Activated CD4-positive, alpha-beta T cell treated with anti-CD3 and anti-CD28 coated beads for 48 hours (primary cell): ENCODE measurements around the gene TBL1X.
A peak's percentile ranks its signal among the peaks of the same experiment; 100 is the strongest.
"Not testable (repeated sequence)": the region's sequence is repeated elsewhere in the genome, so short reads cannot be mapped to it uniquely, and the experiment has no call there.

Experiments used
- DNase-seq: peaks from one replicate; pipeline ENCODE4 v3.0.0-alpha.2; 2020

Gene TBL1X

GRCh38 chrX:9459186-9459748 is 5.6 kb upstream of the TBL1X start:
- no peak for DNase-seq

DNA sequence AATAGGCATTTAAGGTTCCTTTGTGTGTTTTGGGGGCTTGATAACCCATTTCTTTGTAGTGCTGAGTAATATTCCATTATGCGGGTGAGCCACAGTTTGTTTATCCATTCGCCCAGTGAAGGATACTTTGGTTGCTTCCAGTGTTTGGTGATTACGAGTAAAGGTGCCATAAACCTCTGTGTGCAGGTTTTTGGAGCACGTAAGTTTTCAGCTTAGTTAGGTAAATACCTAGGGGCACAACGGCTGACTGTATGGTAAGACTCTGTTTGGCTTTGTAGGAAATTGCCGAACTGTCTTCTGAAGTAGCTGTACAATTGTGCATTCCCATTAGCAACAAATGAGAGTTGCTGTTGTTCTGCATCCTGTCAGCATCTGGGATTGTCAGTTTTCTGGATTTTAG is 3.8 kb upstream of the TBL1X start:
- no peak for DNase-seq

- no peak for DNase-seq
These were observed 2.4 kb upstream of the TBL1X start for GRCh38 chrX:9462456-9462855.

DNA sequence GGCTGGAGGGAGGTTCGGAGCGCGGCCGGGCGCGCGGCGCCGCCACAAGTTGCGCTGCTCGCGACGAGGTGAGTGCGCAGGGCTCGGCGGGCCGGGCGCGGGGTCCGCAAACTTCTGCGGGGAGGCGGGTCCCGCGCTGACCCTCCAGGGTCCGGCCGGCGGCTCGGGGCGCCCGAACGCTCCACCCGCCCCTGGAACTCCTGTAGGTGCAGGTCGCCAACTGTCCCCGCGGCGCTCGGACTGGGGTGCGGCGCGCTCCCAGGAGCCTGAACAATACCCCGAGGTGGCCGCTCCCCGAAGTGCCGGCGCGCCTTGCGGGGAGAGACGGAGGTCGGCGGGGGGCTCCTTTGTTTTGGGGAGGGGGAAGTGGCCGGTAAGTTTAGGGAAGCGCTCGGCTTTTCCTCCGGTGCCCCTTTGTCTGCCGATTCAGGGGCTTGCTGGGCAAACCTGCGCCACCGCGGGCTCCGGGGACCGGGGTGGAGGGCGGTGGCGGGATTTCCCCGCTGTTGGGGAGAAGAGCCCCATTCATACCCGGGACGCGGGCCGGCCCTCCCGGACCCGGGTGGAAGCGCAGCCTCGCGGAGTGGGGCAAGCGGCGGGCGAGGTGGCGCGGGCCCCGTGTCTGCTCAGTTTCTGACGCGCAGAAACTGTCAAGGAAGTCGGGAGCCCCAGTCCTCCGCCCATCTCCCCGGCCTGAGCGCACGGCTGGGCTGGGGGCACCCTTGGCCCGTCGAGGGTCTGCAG is 694 bp downstream of the TBL1X start:
- peak; percentile 33 for DNase-seq

GRCh38 chrX:9466124-9466495 is 1.3 kb downstream of the TBL1X start:
- peak; percentile 39 for DNase-seq

DNA sequence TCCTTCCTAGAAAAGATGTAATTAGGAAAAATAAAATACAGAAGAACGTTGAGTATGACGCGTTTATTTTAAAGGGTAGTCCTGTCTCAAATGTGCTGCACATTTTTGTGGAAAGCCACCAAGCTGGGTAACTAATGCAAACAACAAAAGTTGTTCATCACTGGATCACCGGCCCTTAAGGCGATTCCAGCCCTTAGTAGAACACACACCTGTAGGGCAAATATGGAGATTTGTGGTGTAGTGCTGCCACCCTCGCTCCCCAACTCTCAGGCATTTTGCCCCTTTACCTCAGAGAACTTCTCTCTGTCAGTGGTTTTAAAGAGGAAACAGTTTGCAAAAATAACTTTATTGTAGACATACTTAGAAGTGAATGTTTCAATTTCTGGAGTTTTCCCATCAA is 1.9 kb downstream of the TBL1X start:
- DNase-seq: no peak

GRCh38 chrX:9467146-9467545 is 2.3 kb downstream of the TBL1X start:
- no peak for DNase-seq

GRCh38 chrX:9467751-9468150 is 2.9 kb downstream of the TBL1X start:
- DNase-seq: no peak

DNA sequence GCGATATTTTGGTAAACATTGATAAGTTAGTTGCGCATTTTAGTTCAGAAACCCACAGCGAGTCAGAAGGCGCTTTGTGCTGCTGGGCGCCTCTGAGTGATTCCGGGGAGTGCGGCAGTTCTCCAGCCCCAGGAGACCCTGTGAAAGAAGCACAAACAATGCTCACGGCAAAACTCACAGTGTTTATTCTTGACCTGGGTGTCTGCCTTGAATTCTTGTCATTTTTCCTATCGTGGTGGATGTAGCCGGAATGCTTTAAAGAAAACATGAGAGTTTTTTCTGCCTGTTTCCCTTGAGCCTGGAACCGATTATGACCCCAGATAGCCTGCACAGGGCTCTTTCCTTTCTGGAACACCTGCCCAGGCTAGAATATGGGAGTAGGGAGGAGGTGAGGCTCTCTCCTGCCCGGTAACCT is 6.7 kb downstream of the TBL1X start:
- no peak for DNase-seq

DNA sequence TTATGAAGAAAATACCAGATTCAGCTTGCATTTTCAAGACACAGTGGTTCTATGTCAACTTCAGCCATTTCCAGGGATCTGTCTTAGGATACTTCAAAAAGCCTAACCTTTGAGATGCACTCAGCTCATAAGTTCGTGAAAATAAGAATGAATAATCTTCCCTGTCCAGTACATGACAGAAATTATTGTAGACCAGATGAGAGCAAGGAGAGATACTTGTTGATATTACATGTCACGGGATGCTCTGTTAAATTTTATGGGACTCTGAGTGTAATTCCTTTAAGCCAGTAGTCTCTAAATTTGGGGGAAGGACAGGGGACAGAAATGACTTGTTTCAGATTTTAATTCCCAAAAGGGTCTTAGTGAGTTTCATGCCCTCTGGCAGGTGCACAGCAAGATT is 8.8 kb downstream of the TBL1X start:
- DNase-seq: no peak

DNA sequence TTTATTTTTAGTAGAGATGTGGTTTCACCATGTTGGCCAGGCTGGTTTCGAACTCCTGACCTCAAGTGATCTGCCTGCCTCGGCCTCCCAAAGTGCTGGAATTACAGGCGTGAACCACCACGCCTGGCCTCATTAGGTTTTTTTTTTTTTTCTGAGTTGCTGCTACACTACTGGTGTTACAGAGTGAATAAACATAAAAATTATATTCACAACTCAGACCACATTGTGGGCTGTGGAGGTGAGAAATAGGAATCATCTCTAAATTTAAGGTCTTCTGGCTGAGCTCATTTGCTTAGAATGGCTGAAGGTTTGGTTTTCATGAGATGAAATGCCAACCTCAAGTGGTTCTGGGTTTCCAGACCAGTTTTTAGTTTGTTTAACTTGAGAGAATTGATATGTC is 10.6 kb downstream of the TBL1X start:
- not testable (repeated sequence) for DNase-seq

DNA sequence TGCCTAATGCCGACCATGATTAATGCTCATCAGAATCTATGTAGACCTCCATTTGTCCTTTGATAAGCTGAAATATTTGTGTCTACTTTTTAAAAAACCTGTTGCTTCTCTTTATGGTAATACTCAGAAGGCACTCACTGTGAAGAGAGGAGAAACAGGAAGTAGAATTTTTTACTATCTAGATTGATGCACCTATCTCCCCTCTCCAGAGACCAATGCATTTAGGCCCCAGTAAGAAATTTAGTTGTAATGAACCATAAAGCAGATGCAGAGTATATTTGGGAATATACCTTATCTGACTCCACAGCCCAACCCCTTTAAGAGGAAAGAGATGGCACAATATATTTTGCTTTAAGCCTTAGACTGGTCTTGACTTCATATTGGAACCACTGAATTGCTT is 11.1 kb downstream of the TBL1X start:
- no peak for DNase-seq

- no peak for DNase-seq
These were observed 12.1 kb downstream of the TBL1X start for GRCh38 chrX:9476810-9477575.

- DNase-seq: no peak
These were observed 17.6 kb downstream of the TBL1X start for GRCh38 chrX:9482408-9482807.

- no peak for DNase-seq
These were observed 18.0 kb downstream of the TBL1X start for GRCh38 chrX:9482837-9483236.

DNA sequence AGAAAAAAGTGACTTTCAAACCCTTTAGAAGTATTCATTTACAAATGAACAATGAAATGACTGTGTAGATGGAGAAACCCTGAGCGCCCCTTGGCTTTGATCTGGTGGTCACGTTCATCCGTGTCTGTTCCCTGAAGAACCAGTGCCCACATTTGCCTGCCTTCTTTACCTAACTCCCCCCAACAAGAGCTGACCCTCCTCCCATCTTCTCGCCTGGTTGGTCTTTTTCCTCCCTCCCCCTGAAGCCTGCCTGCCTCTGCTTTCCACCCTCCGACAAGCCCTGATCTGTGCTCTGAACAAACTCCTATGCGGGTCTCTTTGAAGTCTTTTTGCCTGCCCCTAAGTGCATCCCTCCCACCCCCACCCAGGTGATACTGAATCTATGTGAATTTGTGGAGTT is 18.5 kb downstream of the TBL1X start:
- no peak for DNase-seq

GRCh38 chrX:9486786-9487387 is 22.0 kb downstream of the TBL1X start:
- DNase-seq: no peak

- DNase-seq: no peak
These were observed 23.7 kb downstream of the TBL1X start for GRCh38 chrX:9488586-9488985.

- no peak for DNase-seq
These were observed 24.4 kb downstream of the TBL1X start for GRCh38 chrX:9489234-9489633.

DNA sequence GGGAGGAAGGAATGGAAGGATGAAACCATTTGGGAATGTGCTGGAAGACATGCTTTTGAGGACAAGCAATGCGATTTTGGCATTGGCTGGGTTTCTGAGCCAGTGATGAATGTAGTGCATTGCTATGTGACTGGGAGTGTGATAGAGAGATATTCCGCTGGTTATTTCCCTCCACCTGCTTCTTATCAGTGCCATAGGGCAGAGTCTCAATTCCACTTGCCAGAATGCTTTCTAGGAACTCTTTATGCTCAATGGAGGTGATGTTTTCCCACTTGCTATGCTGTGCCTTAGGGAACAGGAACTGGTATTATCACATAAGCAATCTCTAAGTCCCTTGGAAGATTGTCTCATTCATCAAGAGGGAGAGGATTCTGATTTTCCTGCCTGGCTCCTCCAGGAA is 28.0 kb downstream of the TBL1X start:
- no peak for DNase-seq

DNA sequence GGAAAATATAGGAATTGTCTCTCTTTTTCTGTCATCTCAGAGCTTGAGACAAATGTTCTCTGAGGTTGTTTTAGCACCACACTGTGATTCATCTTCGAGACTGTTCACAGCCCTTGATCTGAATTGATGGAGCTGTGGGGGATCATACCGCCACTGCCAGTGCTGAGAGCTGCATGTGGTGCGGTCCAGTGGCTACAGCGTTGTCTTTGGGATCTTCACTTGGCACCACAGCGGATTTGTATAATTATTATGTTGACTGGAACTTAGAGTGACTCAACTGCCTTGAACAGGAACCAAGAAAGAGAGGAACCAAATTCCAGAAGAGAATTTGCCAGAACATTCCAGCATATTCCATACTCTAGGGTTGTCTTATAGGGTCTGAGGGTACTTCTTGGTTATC is 29.1 kb downstream of the TBL1X start:
- DNase-seq: no peak

DNA sequence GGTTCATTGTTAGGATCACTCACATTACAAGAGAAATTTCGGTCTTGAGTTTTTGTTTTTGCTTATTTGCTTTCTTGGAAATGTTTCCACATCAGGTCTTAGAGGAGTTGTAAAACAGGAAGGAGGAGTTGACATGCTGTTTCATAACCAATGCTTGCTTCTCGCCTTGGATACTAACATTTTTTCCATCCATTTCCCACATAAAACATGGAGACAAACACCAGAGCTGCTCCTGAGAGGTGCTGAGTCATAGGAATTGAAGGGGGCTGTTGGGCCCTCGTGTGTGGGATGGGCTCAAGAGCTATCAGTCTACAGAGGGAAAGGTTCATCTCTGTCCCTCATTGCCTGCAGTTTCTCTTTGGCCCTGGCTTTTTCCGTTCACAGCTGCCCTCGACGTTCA is 29.9 kb downstream of the TBL1X start:
- DNase-seq: no peak

DNA sequence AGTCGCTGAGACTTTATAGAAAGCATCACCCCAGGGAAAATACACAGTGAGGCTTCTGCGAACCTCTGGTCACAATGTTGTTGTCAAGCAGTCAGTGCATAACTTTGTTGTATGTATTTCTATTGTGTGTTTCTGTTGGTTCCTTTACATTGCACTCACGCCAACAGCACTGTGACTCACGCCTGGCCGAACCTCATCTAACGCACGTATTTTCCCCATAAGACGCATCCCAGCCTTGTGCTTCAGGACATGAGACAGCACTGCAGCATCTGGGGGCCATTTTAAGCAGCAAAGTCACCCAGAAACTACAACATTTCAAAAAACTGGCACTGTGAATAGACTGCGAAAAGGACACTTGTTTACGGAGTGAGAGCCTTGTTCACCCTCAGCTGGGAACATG is 30.6 kb downstream of the TBL1X start:
- DNase-seq: no peak

- no peak for DNase-seq
These were observed 33.4 kb downstream of the TBL1X start for GRCh38 chrX:9498236-9498635.
